ENCODE data around the gene PRLR. TPM values are rescaled to one million over a fixed set of nuclear protein-coding genes. Genes with fewer than 3 reads are reported as not detected.

Gene PRLR
- 0.07 TPM for polyA plus RNA-seq (2013, experiment 1 of 2)
- 0.10 TPM for polyA plus RNA-seq (2013, experiment 2 of 2)

- peak; percentile 40 for DNase-seq
- Histone ChIP-seq H3K79me1 (replicated peaks; ENCODE audit: low read length, poor library complexity, severe bottlenecking) (no peaks in the 10 kb centered on the region), H3K18ac (ENCODE audit: low read depth in 1 of 2, low read length in 2 of 2) (no peak within 1 kb of the TSS), H4K91ac (ENCODE audit: low read length) (no peak within 1 kb of the TSS), H3K27ac (ENCODE audit: low read length, poor library complexity, severe bottlenecking) (no peak within 1 kb of the TSS), H3K4me3 (ENCODE audit: insufficient read depth in 1 of 2, low read depth in 1 of 2, low read length in 2 of 2) (peak within 1 kb of the TSS in 1 of 2 experiments; percentile 77), H3K4ac (ENCODE audit: low read depth in 1 of 2, low read length in 2 of 2) (no peak within 1 kb of the TSS), H2AFZ (ENCODE audit: low read depth, low read length) (peak within 1 kb of the TSS; percentile 64), H3K27me3 (ENCODE audit: control insufficient read depth in 1 of 2, insufficient read depth in 1 of 2, low read length in 2 of 2) (peaks cover 57 to 64% of the 10 kb centered on the region in 2 experiments), H2AK5ac (ENCODE audit: low read length, severe bottlenecking) (no peak within 1 kb of the TSS), H3K4me2 (ENCODE audit: low read length, poor library complexity, severe bottlenecking) (peak within 1 kb of the TSS; percentile 78), H3K9ac (ENCODE audit: low read length) (peak within 1 kb of the TSS; percentile 24), H2BK15ac (ENCODE audit: low read depth, poor library complexity, severe bottlenecking) (peak within 1 kb of the TSS; percentile 29), H2BK12ac (ENCODE audit: low read length in 2 of 2) (no peak within 1 kb of the TSS), H3K14ac (ENCODE audit: low read length in 2 of 2) (no peak within 1 kb of the TSS), H3K9me3 (ENCODE audit: control insufficient read depth, low read length) (no peaks in the 10 kb centered on the region), H3K4me1 (ENCODE audit: control insufficient read depth, insufficient read depth, low read depth, low read length) (peaks cover 10% of the 10 kb centered on the region), H2BK5ac (ENCODE audit: low read depth, low read length, poor library complexity, severe bottlenecking) (no peak within 1 kb of the TSS), H2BK120ac (ENCODE audit: low read depth, low read length) (no peak within 1 kb of the TSS), H4K8ac (ENCODE audit: low read length) (no peak within 1 kb of the TSS), H3K36me3 (ENCODE audit: control insufficient read depth in 1 of 2, insufficient read depth in 2 of 2, low read depth in 1 of 2, low read length in 2 of 2) (no peaks in the 10 kb centered on the region), H3K23ac (ENCODE audit: low read length in 2 of 2) (peak within 1 kb of the TSS in 1 of 2 experiments; percentile 93)
- WGBS: 2% methylated on average over 42 of the region's 42 CpGs
Measured at GRCh38 chr5:35230038-35230611, at the start of gene PRLR. PRLR (minus strand) TSS chr5:35230487; CDS start chr5:35089620, 140,867 bp downstream.

DNA sequence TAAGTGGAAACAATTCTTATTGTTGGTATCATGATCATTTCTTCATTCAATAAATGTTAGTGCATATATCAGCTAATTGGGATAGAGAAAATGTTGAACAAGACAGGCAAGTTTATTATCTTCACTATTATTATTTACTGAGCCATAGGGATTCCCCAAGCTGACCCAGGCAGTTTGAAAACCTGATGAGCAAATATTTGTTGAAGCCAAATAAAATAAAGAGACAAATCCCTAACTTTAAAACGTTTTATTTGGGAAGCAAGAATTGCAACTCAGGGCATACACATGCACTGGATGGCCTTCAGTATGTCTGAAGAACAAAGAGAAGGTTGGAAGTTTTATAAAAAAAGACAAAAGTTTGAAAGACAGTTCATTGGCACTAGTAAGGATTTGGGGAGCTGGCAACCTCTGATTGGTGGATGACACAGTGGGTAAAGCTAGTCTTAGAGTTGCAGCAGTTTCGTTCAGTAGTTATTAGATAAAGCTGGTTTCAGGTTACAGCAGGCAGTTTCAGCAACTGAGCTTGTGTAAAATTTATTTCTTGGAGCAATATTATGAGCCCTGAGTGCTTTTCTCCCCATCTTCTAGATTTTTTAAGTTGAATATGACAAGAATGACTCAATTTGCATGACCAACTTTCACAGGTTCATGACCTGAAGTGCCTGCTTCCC, 44.7 kb upstream of the PRLR start:
- Histone ChIP-seq H3K9ac (ENCODE audit: low read length) (no peak overlapping the region), H3K9me3 (ENCODE audit: control insufficient read depth, low read length) (peaks cover 21% of the 10 kb centered on the region), H3K4ac (ENCODE audit: low read depth in 1 of 2, low read length in 2 of 2) (no peak overlapping the region), H3K4me3 (ENCODE audit: insufficient read depth in 1 of 2, low read depth in 1 of 2, low read length in 2 of 2) (no peak overlapping the region), H2AFZ (ENCODE audit: low read depth, low read length) (no peak overlapping the region), H4K91ac (ENCODE audit: low read length) (no peak overlapping the region), H2BK15ac (ENCODE audit: low read depth, poor library complexity, severe bottlenecking) (no peak overlapping the region), H3K27ac (ENCODE audit: low read length, poor library complexity, severe bottlenecking) (no peak overlapping the region), H3K14ac (ENCODE audit: low read length in 2 of 2) (no peak overlapping the region), H3K27me3 (ENCODE audit: control insufficient read depth in 1 of 2, insufficient read depth in 1 of 2, low read length in 2 of 2) (no peaks in the 10 kb centered on the region), H2BK120ac (ENCODE audit: low read depth, low read length) (no peak overlapping the region), H3K4me1 (ENCODE audit: control insufficient read depth, insufficient read depth, low read depth, low read length) (no peaks in the 10 kb centered on the region), H3K23ac (ENCODE audit: low read length in 2 of 2) (no peak overlapping the region), H2BK12ac (ENCODE audit: low read length in 2 of 2) (no peak overlapping the region), H2AK5ac (ENCODE audit: low read length, severe bottlenecking) (no peak overlapping the region), H3K79me1 (replicated peaks; ENCODE audit: low read length, poor library complexity, severe bottlenecking) (no peaks in the 10 kb centered on the region), H3K36me3 (ENCODE audit: control insufficient read depth in 1 of 2, insufficient read depth in 2 of 2, low read depth in 1 of 2, low read length in 2 of 2) (no peaks in the 10 kb centered on the region), H2BK5ac (ENCODE audit: low read depth, low read length, poor library complexity, severe bottlenecking) (no peak overlapping the region), H3K4me2 (ENCODE audit: low read length, poor library complexity, severe bottlenecking) (no peak overlapping the region), H4K8ac (ENCODE audit: low read length) (no peak overlapping the region), H3K18ac (ENCODE audit: low read depth in 1 of 2, low read length in 2 of 2) (no peak overlapping the region)
- no peak for DNase-seq
- 45% methylated on average over 2 of the region's 2 CpGs for WGBS

- H2BK15ac ChIP-seq (ENCODE audit: low read depth, poor library complexity, severe bottlenecking): no peak overlapping the region
- no peak overlapping the region for H2AK5ac ChIP-seq (ENCODE audit: low read length, severe bottlenecking)
- H4K8ac ChIP-seq (ENCODE audit: low read length): no peak overlapping the region
- no peak overlapping the region for H3K18ac ChIP-seq (ENCODE audit: low read depth in 1 of 2, low read length in 2 of 2)
- H3K23ac ChIP-seq (ENCODE audit: low read length in 2 of 2): no peak overlapping the region
- no peak overlapping the region for H3K9ac ChIP-seq (ENCODE audit: low read length)
- H3K4me1 ChIP-seq (ENCODE audit: control insufficient read depth, insufficient read depth, low read depth, low read length): no peaks in the 10 kb centered on the region
- no peak overlapping the region for H2AFZ ChIP-seq (ENCODE audit: low read depth, low read length)
- no peak overlapping the region for H2BK120ac ChIP-seq (ENCODE audit: low read depth, low read length)
- H3K14ac ChIP-seq (ENCODE audit: low read length in 2 of 2): no peak overlapping the region
- no peak overlapping the region for H2BK5ac ChIP-seq (ENCODE audit: low read depth, low read length, poor library complexity, severe bottlenecking)
- H3K4me3 ChIP-seq (ENCODE audit: insufficient read depth in 1 of 2, low read depth in 1 of 2, low read length in 2 of 2): no peak overlapping the region
- 71% methylated on average over 1 of the region's 1 CpG for WGBS
- H3K4ac ChIP-seq (ENCODE audit: low read depth in 1 of 2, low read length in 2 of 2): no peak overlapping the region
- H3K27me3 ChIP-seq (ENCODE audit: control insufficient read depth in 1 of 2, insufficient read depth in 1 of 2, low read length in 2 of 2): no peaks in the 10 kb centered on the region
- H3K36me3 ChIP-seq (ENCODE audit: control insufficient read depth in 1 of 2, insufficient read depth in 2 of 2, low read depth in 1 of 2, low read length in 2 of 2): no peaks in the 10 kb centered on the region
- no peak overlapping the region for H3K4me2 ChIP-seq (ENCODE audit: low read length, poor library complexity, severe bottlenecking)
- H3K9me3 ChIP-seq (ENCODE audit: control insufficient read depth, low read length): no peaks in the 10 kb centered on the region
- H3K79me1 ChIP-seq (replicated peaks; ENCODE audit: low read length, poor library complexity, severe bottlenecking): no peaks in the 10 kb centered on the region
- H2BK12ac ChIP-seq (ENCODE audit: low read length in 2 of 2): no peak overlapping the region
- no peak overlapping the region for H3K27ac ChIP-seq (ENCODE audit: low read length, poor library complexity, severe bottlenecking)
- no peak overlapping the region for H4K91ac ChIP-seq (ENCODE audit: low read length)
- no peak for DNase-seq
Measured at GRCh38 chr5:35269006-35269405, 38.7 kb upstream of the PRLR start.

DNA sequence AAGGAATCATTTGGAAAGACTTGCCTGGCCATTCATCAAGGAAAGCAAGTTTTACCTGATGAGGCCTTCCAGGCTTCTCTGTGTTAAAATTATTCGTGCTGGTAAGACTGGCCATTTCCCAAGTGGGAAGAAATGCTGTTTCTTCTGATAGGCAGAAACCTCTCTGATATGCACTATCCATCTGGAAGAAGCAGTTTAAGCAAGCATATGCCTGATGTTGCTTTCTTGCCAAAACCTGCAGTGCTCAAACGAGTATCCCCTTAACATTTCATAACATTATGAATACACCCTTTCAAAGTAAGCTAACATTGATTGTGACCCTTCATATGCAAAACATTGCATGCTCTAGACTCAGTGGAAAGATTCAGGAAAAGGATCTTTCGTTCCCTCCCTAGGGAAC, 36.0 kb upstream of the PRLR start:
- no peak overlapping the region for H3K27ac ChIP-seq (ENCODE audit: low read length, poor library complexity, severe bottlenecking)
- no peaks in the 10 kb centered on the region for H3K27me3 ChIP-seq (ENCODE audit: control insufficient read depth in 1 of 2, insufficient read depth in 1 of 2, low read length in 2 of 2)
- H4K8ac ChIP-seq (ENCODE audit: low read length): no peak overlapping the region
- H2AFZ ChIP-seq (ENCODE audit: low read depth, low read length): no peak overlapping the region
- H2BK5ac ChIP-seq (ENCODE audit: low read depth, low read length, poor library complexity, severe bottlenecking): no peak overlapping the region
- no peak overlapping the region for H3K18ac ChIP-seq (ENCODE audit: low read depth in 1 of 2, low read length in 2 of 2)
- no peak overlapping the region for H3K9ac ChIP-seq (ENCODE audit: low read length)
- no peaks in the 10 kb centered on the region for H3K4me1 ChIP-seq (ENCODE audit: control insufficient read depth, insufficient read depth, low read depth, low read length)
- H2BK12ac ChIP-seq (ENCODE audit: low read length in 2 of 2): no peak overlapping the region
- H3K9me3 ChIP-seq (ENCODE audit: control insufficient read depth, low read length): no peaks in the 10 kb centered on the region
- H3K36me3 ChIP-seq (ENCODE audit: control insufficient read depth in 1 of 2, insufficient read depth in 2 of 2, low read depth in 1 of 2, low read length in 2 of 2): no peaks in the 10 kb centered on the region
- DNase-seq: no peak
- no peak overlapping the region for H2BK15ac ChIP-seq (ENCODE audit: low read depth, poor library complexity, severe bottlenecking)
- no peak overlapping the region for H3K4ac ChIP-seq (ENCODE audit: low read depth in 1 of 2, low read length in 2 of 2)
- H3K4me2 ChIP-seq (ENCODE audit: low read length, poor library complexity, severe bottlenecking): no peak overlapping the region
- H4K91ac ChIP-seq (ENCODE audit: low read length): no peak overlapping the region
- H3K4me3 ChIP-seq (ENCODE audit: insufficient read depth in 1 of 2, low read depth in 1 of 2, low read length in 2 of 2): no peak overlapping the region
- no peak overlapping the region for H2AK5ac ChIP-seq (ENCODE audit: low read length, severe bottlenecking)
- H3K14ac ChIP-seq (ENCODE audit: low read length in 2 of 2): no peak overlapping the region
- no peaks in the 10 kb centered on the region for H3K79me1 ChIP-seq (replicated peaks; ENCODE audit: low read length, poor library complexity, severe bottlenecking)
- H2BK120ac ChIP-seq (ENCODE audit: low read depth, low read length): no peak overlapping the region
- H3K23ac ChIP-seq (ENCODE audit: low read length in 2 of 2): no peak overlapping the region
- 78% methylated on average over 2 of the region's 3 CpGs for WGBS

Data from mesenchymal stem cell (in vitro differentiated cells and primary cell).